ENCODE measurements around the gene SYT3. TPM values are rescaled to one million over a fixed set of nuclear protein-coding genes. Genes with fewer than 3 reads are reported as not detected.
"Not testable (repeated sequence)": the region's sequence is repeated elsewhere in the genome, so short reads cannot be mapped to it uniquely, and the experiment has no call there.

SYT3 gene
- total RNA-seq, 1 donor from 2014 or later, result 0.11 TPM

GRCh38 chr19:50646074-50646807 is 6.6 kb upstream of the SYT3 start:
- intact Hi-C loops (cut with DNase I), result no loop called here
- DNase-seq, result no peak
- ATAC-seq (ENCODE audit: poor library complexity), result no peak

GRCh38 chr19:50645107-50645506 is 5.4 kb upstream of the SYT3 start:
- ATAC-seq (ENCODE audit: poor library complexity), result no peak
- intact Hi-C loops (cut with DNase I), result no loop called here
- DNase-seq, result no peak

GRCh38 chr19:50644315-50644915 is 4.7 kb upstream of the SYT3 start:
- intact Hi-C loops (cut with DNase I), result no loop called here
- ATAC-seq (ENCODE audit: poor library complexity) (no peak), DNase-seq (no peak)

GRCh38 chr19:50640368-50640767 is 687 bp upstream of the SYT3 start:
- DNase-seq, result no peak
- intact Hi-C loops (cut with DNase I), result no loop called here
- ATAC-seq (ENCODE audit: poor library complexity), result no peak

- DNase-seq (no peak), ATAC-seq (ENCODE audit: poor library complexity) (no peak)
- intact Hi-C loops (cut with DNase I), result no loop called here
Measured at GRCh38 chr19:50638600-50638999, 1.1 kb downstream of the SYT3 start.

GRCh38 chr19:50636317-50637085 is 3.2 kb downstream of the SYT3 start:
- ATAC-seq (ENCODE audit: poor library complexity) (no peak), DNase-seq (no peak)
- intact Hi-C loops (cut with DNase I), result no loop called here

GRCh38 chr19:50633973-50634372 is 5.7 kb downstream of the SYT3 start:
- intact Hi-C loops (cut with DNase I), result no loop called here
- ATAC-seq (ENCODE audit: poor library complexity), result no peak
- DNase-seq, result no peak

- ATAC-seq (ENCODE audit: poor library complexity) (no peak), DNase-seq (no peak)
- intact Hi-C loops (cut with DNase I), result no loop called here
Measured at GRCh38 chr19:50633359-50633758, 6.3 kb downstream of the SYT3 start.

- DNase-seq (no peak), ATAC-seq (ENCODE audit: poor library complexity) (no peak)
- intact Hi-C loops (cut with DNase I), result no loop called here
Measured at GRCh38 chr19:50632151-50632835, 7.4 kb downstream of the SYT3 start.

GRCh38 chr19:50629801-50630200 is 9.9 kb downstream of the SYT3 start:
- intact Hi-C loops (cut with DNase I), result no loop called here
- no peak for ATAC-seq (ENCODE audit: poor library complexity)
- DNase-seq, result no peak

- no peak for DNase-seq
- ATAC-seq (ENCODE audit: poor library complexity), result no peak
Measured at GRCh38 chr19:50629194-50629593, 10.5 kb downstream of the SYT3 start.

GRCh38 chr19:50628551-50628950 is 11.1 kb downstream of the SYT3 start:
- intact Hi-C loops (cut with DNase I), result no loop called here
- no peak for DNase-seq
- no peak for ATAC-seq (ENCODE audit: poor library complexity)

More at GRCh38 chr19:50629194-50629593, 10.5 kb downstream of the SYT3 start:
- intact Hi-C loops (cut with DNase I), result no loop called here

GRCh38 chr19:50628146-50628545 is 11.5 kb downstream of the SYT3 start:
- DNase-seq (no peak), ATAC-seq (ENCODE audit: poor library complexity) (no peak)
- intact Hi-C loops (cut with DNase I), result no loop called here

GRCh38 chr19:50626795-50627194 is 12.9 kb downstream of the SYT3 start:
- intact Hi-C loops (cut with DNase I), result no loop called here
- ATAC-seq (ENCODE audit: poor library complexity) (no peak), DNase-seq (no peak)

- no peak for DNase-seq
- intact Hi-C loops (cut with DNase I), result no loop called here
- no peak for ATAC-seq (ENCODE audit: poor library complexity)
Measured at GRCh38 chr19:50626011-50626410, 13.7 kb downstream of the SYT3 start.

- no peak for ATAC-seq (ENCODE audit: poor library complexity)
- DNase-seq, result no peak
- intact Hi-C loops (cut with DNase I), result no loop called here
Measured at GRCh38 chr19:50624949-50625600, 14.6 kb downstream of the SYT3 start.

GRCh38 chr19:50620394-50620906 is 19.2 kb downstream of the SYT3 start:
- intact Hi-C loops (cut with DNase I); DNase-seq: not testable (repeated sequence)

GRCh38 chr19:50619184-50619583 is 20.5 kb downstream of the SYT3 start:
- ATAC-seq (ENCODE audit: poor library complexity); DNase-seq; intact Hi-C loops (cut with DNase I): not testable (repeated sequence)

More at GRCh38 chr19:50620394-50620906, 19.2 kb downstream of the SYT3 start:
- not testable (repeated sequence) for ATAC-seq (ENCODE audit: poor library complexity)

All from Right ventricle myocardium superior (tissue), 1 donor.